Caco-2 (cell line): ENCODE measurements around the gene MRPL39. TPM values are rescaled to one million over a fixed set of nuclear protein-coding genes. Genes with fewer than 3 reads are reported as not detected.
A peak's percentile ranks its signal among the peaks of the same experiment; 100 is the strongest.

ENCODE experiments used
- BruUV-seq: library from RNA; stranded (reverse); fragments of 400-500 nt; replicated peaks from 2 replicates; lab custom pipeline; 2021; lab: Mats Ljungman, UMichigan
- CTCF ChIA-PET: fragments of 300-600 bp; sonication (Branson Sonifier 250); formaldehyde crosslinking; loops from one replicate; lab custom pipeline; 2022; ENCODE audit warnings: antibody characterized with exemption; lab: Charles Lee
- POLR2A ChIA-PET: fragments of 300-600 bp; sonication (Branson Sonifier 250); formaldehyde crosslinking; loops from one replicate; lab custom pipeline; 2022; ENCODE audit warnings: antibody characterized with exemption; lab: Charles Lee
- DNase-seq, 2 experiments: peaks; one replicate each; pipeline versions ENCODE4 v3.0.0 to v3.0.0-alpha.2; 2020 to 2022
- H3K27me3 ChIP-seq: replicated peaks from 2 replicates; pipeline ENCODE4 v1.6.0; 2011; ENCODE audit warnings: low read length; ENCODE audit not compliant: control insufficient read depth, insufficient read depth
- H3K36me3 ChIP-seq: 2 replicates; pipeline ENCODE4 v1.5.1; 2011; ENCODE audit warnings: low read length; ENCODE audit not compliant: control insufficient read depth, insufficient read depth
- H3K4me1 ChIP-seq: fragments of 250-450 bp; sonication (Bioruptor Pico); 2 replicates; pipeline ENCODE4 v1.5.1; 2020; ENCODE audit warnings: mild to moderate bottlenecking
- H3K4me3 ChIP-seq: 2 replicates; pipeline ENCODE4 v1.5.1; 2011; ENCODE audit warnings: low read depth, mild to moderate bottlenecking, control low read depth, low read length
- H3K9me3 ChIP-seq: fragments of 250-450 bp; sonication (Bioruptor Pico); 2 replicates; pipeline ENCODE4 v1.5.1; 2020; ENCODE audit warnings: mild to moderate bottlenecking, moderate library complexity
- H3K27ac Mint-ChIP-seq: one replicate; pipeline ENCODE4 v1.8.0; 2022; ENCODE audit warnings: mixed read lengths; ENCODE audit not compliant: unreplicated experiment
- H3K27me3 Mint-ChIP-seq: one replicate; pipeline ENCODE4 v1.8.0; 2022; ENCODE audit warnings: mixed read lengths; ENCODE audit not compliant: insufficient read depth, unreplicated experiment
- H3K36me3 Mint-ChIP-seq: one replicate; pipeline ENCODE4 v1.8.0; 2022; ENCODE audit warnings: mild to moderate bottlenecking, mixed read lengths; ENCODE audit not compliant: insufficient read depth, unreplicated experiment
- H3K4me1 Mint-ChIP-seq: one replicate; pipeline ENCODE4 v1.8.0; 2022; ENCODE audit warnings: low read depth, mixed read lengths; ENCODE audit not compliant: unreplicated experiment
- H3K4me3 Mint-ChIP-seq: one replicate; pipeline ENCODE4 v1.8.0; 2022; ENCODE audit warnings: mild to moderate bottlenecking, moderate library complexity, mixed read lengths; ENCODE audit not compliant: unreplicated experiment
- H3K9me3 Mint-ChIP-seq: one replicate; pipeline ENCODE4 v1.8.0; 2022; ENCODE audit warnings: mixed read lengths; ENCODE audit not compliant: unreplicated experiment
- intact Hi-C: fragments of 100-400 bp; cut with micrococcal nuclease; formaldehyde crosslinking; loops from one replicate; pipeline ENCODE4 v1.10.0; 2022; ENCODE audit not compliant: unreplicated experiment
- total RNA-seq: library from RNA; stranded (reverse); gene quantifications from 2 replicates; pipeline ENCODE4 v1.2.3, GENCODE V29; 2022
- TF ChIP-seq, protein P1 (sequence below), 2 experiments: fragments of 200-600 bp in 1 of 2; IDR thresholded peaks; 1 replicate in 1 of 2; 2 replicates in 1 of 2; pipeline versions ENCODE4 v1.5.1 to v1.8.0; 2011 to 2022; ENCODE audit warnings: antibody characterized with exemption in 1 of 2, control low read depth in 1 of 2, inconsistent platforms in 1 of 2, low read depth in 1 of 2, low read length in 1 of 2, mild to moderate bottlenecking in 1 of 2, moderate library complexity in 1 of 2; ENCODE audit not compliant: insufficient read depth in 1 of 2, severe bottlenecking in 1 of 2, unreplicated experiment in 1 of 2

Gene MRPL39
- total RNA-seq, 1 experiment from 2014 or later = 37.3 TPM

DNA sequence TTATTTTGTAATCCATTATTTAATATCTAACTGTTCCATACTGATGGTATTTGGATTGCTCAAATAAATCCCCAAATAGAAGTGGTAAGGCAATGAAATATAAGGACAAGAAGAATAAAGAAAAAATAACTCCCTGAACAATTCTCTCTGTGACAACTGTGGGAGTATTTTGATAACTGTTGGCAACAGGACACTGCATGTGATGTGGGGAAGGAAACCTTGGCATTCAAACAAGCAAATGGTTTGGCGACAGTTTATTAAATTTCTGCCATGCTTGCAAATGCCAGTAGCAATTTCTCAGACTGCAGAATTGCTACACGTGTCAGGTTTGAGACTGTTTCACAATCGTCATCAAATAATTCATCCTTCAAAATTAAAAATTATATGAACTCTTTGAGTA lies 8.6 kb upstream of the MRPL39 start:
- BruUV-seq = no TSS peak
- H3K4me3 Mint-ChIP-seq = no peak overlapping the region
- intact Hi-C loops = no loop called here
- TF ChIP-seq, protein P1, sequence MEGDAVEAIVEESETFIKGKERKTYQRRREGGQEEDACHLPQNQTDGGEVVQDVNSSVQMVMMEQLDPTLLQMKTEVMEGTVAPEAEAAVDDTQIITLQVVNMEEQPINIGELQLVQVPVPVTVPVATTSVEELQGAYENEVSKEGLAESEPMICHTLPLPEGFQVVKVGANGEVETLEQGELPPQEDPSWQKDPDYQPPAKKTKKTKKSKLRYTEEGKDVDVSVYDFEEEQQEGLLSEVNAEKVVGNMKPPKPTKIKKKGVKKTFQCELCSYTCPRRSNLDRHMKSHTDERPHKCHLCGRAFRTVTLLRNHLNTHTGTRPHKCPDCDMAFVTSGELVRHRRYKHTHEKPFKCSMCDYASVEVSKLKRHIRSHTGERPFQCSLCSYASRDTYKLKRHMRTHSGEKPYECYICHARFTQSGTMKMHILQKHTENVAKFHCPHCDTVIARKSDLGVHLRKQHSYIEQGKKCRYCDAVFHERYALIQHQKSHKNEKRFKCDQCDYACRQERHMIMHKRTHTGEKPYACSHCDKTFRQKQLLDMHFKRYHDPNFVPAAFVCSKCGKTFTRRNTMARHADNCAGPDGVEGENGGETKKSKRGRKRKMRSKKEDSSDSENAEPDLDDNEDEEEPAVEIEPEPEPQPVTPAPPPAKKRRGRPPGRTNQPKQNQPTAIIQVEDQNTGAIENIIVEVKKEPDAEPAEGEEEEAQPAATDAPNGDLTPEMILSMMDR (IDR thresholded peaks at IDR 0.05; ENCODE audit: insufficient read depth in 1 of 2, low read depth in 1 of 2, low read length in 1 of 2, severe bottlenecking in 1 of 2, unreplicated experiment in 1 of 2) = no peak
- H3K36me3 ChIP-seq = no peaks in the 10 kb centered on the region
- no peaks in the 10 kb centered on the region for H3K4me1 ChIP-seq
- no peaks in the 10 kb centered on the region for H3K9me3 ChIP-seq
- H3K27me3 ChIP-seq = no peaks in the 10 kb centered on the region
- H3K27ac Mint-ChIP-seq = no peak overlapping the region
- no peaks in the 10 kb centered on the region for H3K36me3 Mint-ChIP-seq
- no peak for DNase-seq
- ChIA-PET POLR2A (no interaction called here), CTCF (no interaction called here)
- no peak overlapping the region for H3K4me3 ChIP-seq
- H3K9me3 Mint-ChIP-seq = no peaks in the 10 kb centered on the region
- H3K27me3 Mint-ChIP-seq = peaks cover 6% of the 10 kb centered on the region
- H3K4me1 Mint-ChIP-seq = peaks cover 7% of the 10 kb centered on the region

DNA sequence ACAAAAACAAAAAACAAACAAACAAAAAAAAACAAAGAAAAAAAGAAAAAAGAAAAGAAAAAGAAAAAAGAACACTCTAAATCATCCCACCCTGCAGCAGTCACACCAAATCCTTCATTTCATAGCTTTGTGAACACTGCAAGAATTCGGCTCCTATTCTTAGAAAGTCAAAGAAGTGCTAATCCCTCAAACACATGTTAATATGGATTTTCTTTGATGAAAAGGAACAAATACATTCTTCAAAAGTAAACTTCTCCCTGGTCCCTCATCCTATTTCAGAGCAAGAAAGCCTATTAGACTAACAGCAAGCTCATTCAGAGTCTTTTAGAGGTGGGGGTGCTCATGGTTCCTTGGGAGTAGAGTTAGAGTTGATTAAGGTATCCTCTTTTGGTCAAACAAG lies 7.2 kb upstream of the MRPL39 start:
- Histone ChIP-seq H3K27me3 (no peaks in the 10 kb centered on the region), H3K4me1 (no peaks in the 10 kb centered on the region), H3K9me3 (no peaks in the 10 kb centered on the region), H3K4me3 (no peak overlapping the region), H3K36me3 (no peaks in the 10 kb centered on the region)
- POLR2A ChIA-PET = no interaction called here
- Mint-ChIP-seq H3K4me1 (peaks cover 7% of the 10 kb centered on the region), H3K27me3 (peaks cover 6% of the 10 kb centered on the region), H3K27ac (no peak overlapping the region), H3K4me3 (no peak overlapping the region), H3K36me3 (no peaks in the 10 kb centered on the region), H3K9me3 (no peaks in the 10 kb centered on the region)
- BruUV-seq = no TSS peak
- intact Hi-C loops = no loop called here
- TF ChIP-seq, protein P1 (IDR thresholded peaks at IDR 0.05; ENCODE audit: insufficient read depth in 1 of 2, low read depth in 1 of 2, low read length in 1 of 2, severe bottlenecking in 1 of 2, unreplicated experiment in 1 of 2) = no peak
- CTCF ChIA-PET = interaction anchor here (0.7 kb wide), 1 partner anchor 203 kb away, joined by 4 read pairs; no protein-coding TSS in a partner anchor
- DNase-seq = no peak

DNA sequence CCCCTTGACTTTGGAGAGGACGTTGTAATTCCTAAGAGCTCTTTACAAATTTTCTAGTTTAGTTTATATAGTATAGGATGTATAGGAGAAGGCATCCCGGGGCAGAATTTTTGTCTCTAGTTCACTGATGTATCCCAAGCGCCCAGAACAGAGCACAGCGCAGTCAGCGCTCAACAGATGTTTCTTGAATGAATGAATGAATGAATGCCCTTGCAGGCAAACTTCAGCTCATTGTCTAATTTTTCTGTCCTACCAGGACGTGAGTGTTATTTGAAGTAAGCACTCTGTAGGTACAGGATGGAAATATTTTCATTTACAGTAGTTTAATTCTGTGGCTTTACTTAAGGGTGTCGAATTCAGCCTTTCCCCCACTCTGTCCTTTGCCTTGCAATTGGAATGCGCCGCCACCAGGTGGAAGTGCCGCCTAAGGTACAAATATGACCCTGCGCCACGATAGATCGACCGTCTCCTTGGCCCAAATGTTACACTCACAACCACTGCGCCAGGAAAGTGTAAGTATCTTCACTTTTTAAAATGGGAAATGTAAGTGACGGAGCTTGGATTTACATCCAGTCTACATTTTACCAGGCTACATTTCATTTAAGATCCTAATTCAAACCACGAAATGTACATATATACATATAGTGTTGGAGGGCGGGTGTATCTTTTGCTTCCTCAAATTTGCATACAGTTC lies 910 bp upstream of the MRPL39 start:
- intact Hi-C loops = loop anchor here (1.0 to 2.0 kb wide), 3 partner anchors 100 to 255 kb away; no protein-coding TSS in a partner anchor
- CTCF ChIA-PET = interaction anchor here (0.9 to 1.1 kb wide), 3 partner anchors 10 to 193 kb away, joined by 3 to 4 read pairs (median 3); no protein-coding TSS in a partner anchor
- no peaks in the 10 kb centered on the region for H3K27me3 ChIP-seq
- Mint-ChIP-seq H3K27me3 (no peaks in the 10 kb centered on the region), H3K4me3 (peak overlapping the region; percentile 84), H3K9me3 (no peaks in the 10 kb centered on the region), H3K36me3 (peaks cover 12% of the 10 kb centered on the region), H3K4me1 (no peaks in the 10 kb centered on the region), H3K27ac (peak overlapping the region; percentile 94)
- H3K36me3 ChIP-seq = no peaks in the 10 kb centered on the region
- POLR2A ChIA-PET = no interaction called here
- peak; percentile 75 to 76 for DNase-seq
- H3K9me3 ChIP-seq = no peaks in the 10 kb centered on the region
- peak overlapping the region; percentile 49 for H3K4me3 ChIP-seq
- TF ChIP-seq, protein P1 (IDR thresholded peaks at IDR 0.05; ENCODE audit: insufficient read depth in 1 of 2, low read depth in 1 of 2, low read length in 1 of 2, severe bottlenecking in 1 of 2, unreplicated experiment in 1 of 2) = peak; percentile 75 to 81
- H3K4me1 ChIP-seq = no peaks in the 10 kb centered on the region
- BruUV-seq = no TSS peak
